DMS153 treated with DMSO at 0.1 percent for 48 hours (cell line): ENCODE data around the gene MERTK.

Experiments used
- DNase-seq: peaks from one replicate; lab custom pipeline; 2025; ENCODE audit not compliant: unreplicated experiment; lab: John Stamatoyannopoulos, UW

MERTK gene

GRCh38 chr2:112005406-112006075 lies 107.1 kb downstream of the MERTK start:
- no peak for DNase-seq

- no peak for DNase-seq
These were observed 107.6 kb downstream of the MERTK start for GRCh38 chr2:112006076-112006410.

GRCh38 chr2:112007493-112007892 lies 109.1 kb downstream of the MERTK start:
- DNase-seq = no peak

GRCh38 chr2:112008910-112009485 lies 110.6 kb downstream of the MERTK start:
- no peak for DNase-seq

GRCh38 chr2:112010751-112011150 lies 112.3 kb downstream of the MERTK start:
- no peak for DNase-seq

- no peak for DNase-seq
These were observed 114.1 kb downstream of the MERTK start for GRCh38 chr2:112012556-112012955.

- DNase-seq = no peak
These were observed 120.4 kb downstream of the MERTK start for GRCh38 chr2:112018846-112019245.

- DNase-seq = no peak
These were observed 121.2 kb downstream of the MERTK start for GRCh38 chr2:112019569-112019982.

GRCh38 chr2:112020561-112020960 lies 122.2 kb downstream of the MERTK start:
- DNase-seq = no peak

- no peak for DNase-seq
These were observed 122.9 kb downstream of the MERTK start for GRCh38 chr2:112021290-112021689.

GRCh38 chr2:112021781-112022231 lies 123.4 kb downstream of the MERTK start:
- DNase-seq = no peak

GRCh38 chr2:112023707-112024106 lies 125.3 kb downstream of the MERTK start:
- no peak for DNase-seq

- DNase-seq = no peak
These were observed 125.8 kb downstream of the MERTK start for GRCh38 chr2:112024231-112024630.

GRCh38 chr2:112024896-112025491 lies 126.6 kb downstream of the MERTK start:
- DNase-seq = no peak

GRCh38 chr2:112026509-112026908 lies 128.1 kb downstream of the MERTK start:
- DNase-seq = peak; percentile 85

- DNase-seq = no peak
These were observed 129.4 kb downstream of the MERTK start for GRCh38 chr2:112027767-112028166.

- DNase-seq = no peak
These were observed 130.8 kb downstream of the MERTK start for GRCh38 chr2:112029164-112029563.

- peak; percentile 4 for DNase-seq
These were observed 133.2 kb downstream of the MERTK start for GRCh38 chr2:112031473-112032223.

GRCh38 chr2:112032224-112032586 lies 133.8 kb downstream of the MERTK start:
- DNase-seq = no peak

GRCh38 chr2:112032689-112033465 lies 134.5 kb downstream of the MERTK start:
- no peak for DNase-seq

GRCh38 chr2:112033600-112033999 lies 135.2 kb downstream of the MERTK start:
- no peak for DNase-seq
